ENCODE measurements around the gene SH3BP5L.
"Not testable (repeated sequence)": the region's sequence is repeated elsewhere in the genome, so short reads cannot be mapped to it uniquely, and the experiment has no call there.

Gene SH3BP5L

DNA sequence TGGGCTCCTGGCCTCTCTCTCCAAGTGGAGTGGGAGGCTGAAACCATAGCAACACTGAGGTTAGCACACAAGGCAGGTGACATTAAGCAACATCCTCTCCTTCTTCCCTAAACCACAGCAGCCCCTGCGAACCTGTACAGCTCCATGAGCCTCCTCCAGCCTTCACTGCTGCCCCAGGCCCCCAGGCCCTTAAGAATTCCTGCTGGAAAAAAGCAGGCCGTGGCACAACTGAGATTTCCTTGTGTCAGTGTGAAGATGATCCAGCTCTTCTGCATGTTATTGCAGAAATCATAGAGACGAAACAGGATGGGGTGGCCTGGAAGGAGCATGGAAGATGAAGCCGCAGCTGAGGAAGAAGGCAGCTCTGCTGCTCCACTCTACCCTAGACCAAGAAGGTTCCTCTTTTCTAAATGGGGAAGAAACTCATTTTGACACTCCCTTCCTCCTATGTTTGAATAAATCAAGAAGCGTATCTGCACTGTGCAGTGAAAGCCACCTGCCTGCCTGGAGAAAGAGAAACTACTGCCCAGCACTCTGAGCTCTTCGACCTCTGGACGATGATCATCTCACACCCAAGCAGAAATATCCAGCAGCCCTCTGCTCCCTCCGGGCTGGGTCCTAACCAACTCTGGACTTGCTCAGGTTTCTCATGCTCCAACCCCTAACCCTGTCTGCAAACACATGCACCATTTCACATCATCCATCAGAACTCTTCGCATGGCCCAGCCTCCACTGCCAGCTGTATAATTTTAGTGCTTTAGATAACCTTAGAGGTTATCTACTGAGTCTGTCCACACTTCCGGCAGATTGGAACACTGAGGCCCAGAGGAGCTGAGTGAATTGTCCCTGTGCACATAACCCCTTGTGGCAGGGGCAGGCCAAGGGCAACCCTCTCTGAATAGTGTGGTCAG, 20.7 kb downstream of the SH3BP5L start:
- Histone ChIP-seq H3K4me2 (ENCODE audit: insufficient read depth, low read length) (no peak overlapping the region), H3K27ac (ENCODE audit: low read length) (no peak overlapping the region), H2AFZ (ENCODE audit: low read depth, low read length) (no peak overlapping the region), H3K4me3 (ENCODE audit: low read depth in 1 of 2, low read length in 2 of 2) (no peak overlapping the region), H3K79me2 (ENCODE audit: insufficient read depth, low read length) (no peaks in the 10 kb centered on the region), H3K9ac (ENCODE audit: low read depth, low read length) (no peak overlapping the region), H3K4me1 (ENCODE audit: insufficient read depth, low read length) (no peaks in the 10 kb centered on the region), H3K36me3 (ENCODE audit: insufficient read depth, low read length) (no peaks in the 10 kb centered on the region), H4K20me1 (ENCODE audit: insufficient read depth, low read length) (0 out of 2 replicates have a peak, but pooled peaks cover 5% of the 10 kb centered on the region), H3K9me3 (ENCODE audit: insufficient read depth, low read length, severe bottlenecking) (no peaks in the 10 kb centered on the region), H3K27me3 (ENCODE audit: insufficient read depth, low read length, poor library complexity) (no peaks in the 10 kb centered on the region)
- ATAC-seq (ENCODE audit: insufficient read depth, low read depth) (no peak), DNase-seq (no peak)
- TF ChIP-seq, protein P1, sequence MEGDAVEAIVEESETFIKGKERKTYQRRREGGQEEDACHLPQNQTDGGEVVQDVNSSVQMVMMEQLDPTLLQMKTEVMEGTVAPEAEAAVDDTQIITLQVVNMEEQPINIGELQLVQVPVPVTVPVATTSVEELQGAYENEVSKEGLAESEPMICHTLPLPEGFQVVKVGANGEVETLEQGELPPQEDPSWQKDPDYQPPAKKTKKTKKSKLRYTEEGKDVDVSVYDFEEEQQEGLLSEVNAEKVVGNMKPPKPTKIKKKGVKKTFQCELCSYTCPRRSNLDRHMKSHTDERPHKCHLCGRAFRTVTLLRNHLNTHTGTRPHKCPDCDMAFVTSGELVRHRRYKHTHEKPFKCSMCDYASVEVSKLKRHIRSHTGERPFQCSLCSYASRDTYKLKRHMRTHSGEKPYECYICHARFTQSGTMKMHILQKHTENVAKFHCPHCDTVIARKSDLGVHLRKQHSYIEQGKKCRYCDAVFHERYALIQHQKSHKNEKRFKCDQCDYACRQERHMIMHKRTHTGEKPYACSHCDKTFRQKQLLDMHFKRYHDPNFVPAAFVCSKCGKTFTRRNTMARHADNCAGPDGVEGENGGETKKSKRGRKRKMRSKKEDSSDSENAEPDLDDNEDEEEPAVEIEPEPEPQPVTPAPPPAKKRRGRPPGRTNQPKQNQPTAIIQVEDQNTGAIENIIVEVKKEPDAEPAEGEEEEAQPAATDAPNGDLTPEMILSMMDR (IDR thresholded peaks at IDR 0.05; ENCODE audit: borderline replicate concordance, extremely low read depth, low read length, poor library complexity, severe bottlenecking), result no peak
- TF ChIP-seq EZH2 (IDR thresholded peaks at IDR 0.05; ENCODE audit: borderline replicate concordance, low read depth, low read length, severe bottlenecking), result no peak

DNA sequence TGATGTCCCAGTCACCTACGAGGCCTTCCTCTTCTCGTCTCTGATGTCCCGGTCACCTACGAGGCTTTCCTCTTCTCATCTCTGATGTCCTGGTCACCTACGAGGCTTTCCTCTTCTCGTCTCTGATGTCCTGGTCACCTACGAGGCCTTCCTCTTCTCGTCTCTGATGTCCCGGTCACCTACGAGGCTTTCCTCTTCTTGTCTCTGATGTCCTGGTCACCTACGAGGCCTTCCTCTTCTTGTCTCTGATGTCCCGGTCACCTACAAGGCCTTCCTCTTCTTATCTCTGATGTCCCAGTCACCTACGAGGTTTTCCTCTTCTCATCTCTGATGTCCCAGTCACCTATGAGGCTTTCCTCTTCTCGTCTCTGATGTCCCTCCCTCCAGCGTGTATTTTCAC, 22.2 kb downstream of the SH3BP5L start:
- not testable (repeated sequence) for H2AFZ ChIP-seq (ENCODE audit: low read depth, low read length); H3K27me3 ChIP-seq (ENCODE audit: insufficient read depth, low read length, poor library complexity); H3K27ac ChIP-seq (ENCODE audit: low read length); H3K9ac ChIP-seq (ENCODE audit: low read depth, low read length); H3K9me3 ChIP-seq (ENCODE audit: insufficient read depth, low read length, severe bottlenecking); H3K4me3 ChIP-seq (ENCODE audit: low read depth in 1 of 2, low read length in 2 of 2); DNase-seq; H3K4me2 ChIP-seq (ENCODE audit: insufficient read depth, low read length); ATAC-seq (ENCODE audit: insufficient read depth, low read depth); H3K4me1 ChIP-seq (ENCODE audit: insufficient read depth, low read length); H3K36me3 ChIP-seq (ENCODE audit: insufficient read depth, low read length); H4K20me1 ChIP-seq (ENCODE audit: insufficient read depth, low read length); H3K79me2 ChIP-seq (ENCODE audit: insufficient read depth, low read length)

DNA sequence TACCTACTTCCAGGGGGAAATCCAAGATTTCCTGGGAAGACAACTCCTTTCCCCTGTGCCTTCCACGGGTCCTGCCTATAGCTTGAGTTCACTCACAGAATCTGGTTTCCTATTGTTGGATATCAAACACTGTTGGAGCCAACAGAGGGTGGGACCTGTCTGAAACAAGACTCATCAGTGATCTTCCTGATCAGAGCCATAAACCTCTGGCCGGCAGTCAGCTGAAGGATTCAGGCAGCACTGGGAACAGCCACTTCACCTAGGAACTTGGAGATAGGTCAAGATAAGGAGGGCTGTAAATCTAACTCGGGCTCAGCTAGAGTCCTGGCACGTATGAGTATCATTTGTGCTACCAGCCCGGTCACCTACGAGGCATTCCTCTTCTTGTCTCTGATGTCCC, 23.3 kb downstream of the SH3BP5L start:
- Histone ChIP-seq H2AFZ (ENCODE audit: low read depth, low read length) (no peak overlapping the region), H4K20me1 (ENCODE audit: insufficient read depth, low read length) (0 out of 2 replicates have a peak, but pooled peaks cover 5% of the 10 kb centered on the region), H3K4me2 (ENCODE audit: insufficient read depth, low read length) (no peak overlapping the region), H3K36me3 (ENCODE audit: insufficient read depth, low read length) (no peaks in the 10 kb centered on the region), H3K27me3 (ENCODE audit: insufficient read depth, low read length, poor library complexity) (no peaks in the 10 kb centered on the region), H3K9me3 (ENCODE audit: insufficient read depth, low read length, severe bottlenecking) (no peaks in the 10 kb centered on the region), H3K9ac (ENCODE audit: low read depth, low read length) (no peak overlapping the region), H3K27ac (ENCODE audit: low read length) (no peak overlapping the region), H3K4me3 (ENCODE audit: low read depth in 1 of 2, low read length in 2 of 2) (no peak overlapping the region), H3K4me1 (ENCODE audit: insufficient read depth, low read length) (no peaks in the 10 kb centered on the region), H3K79me2 (ENCODE audit: insufficient read depth, low read length) (no peaks in the 10 kb centered on the region)
- TF ChIP-seq, protein P1 (IDR thresholded peaks at IDR 0.05; ENCODE audit: borderline replicate concordance, extremely low read depth, low read length, poor library complexity, severe bottlenecking), result no peak
- TF ChIP-seq EZH2 (IDR thresholded peaks at IDR 0.05; ENCODE audit: borderline replicate concordance, low read depth, low read length, severe bottlenecking), result no peak
- ATAC-seq (ENCODE audit: insufficient read depth, low read depth) (no peak), DNase-seq (no peak)

DNA sequence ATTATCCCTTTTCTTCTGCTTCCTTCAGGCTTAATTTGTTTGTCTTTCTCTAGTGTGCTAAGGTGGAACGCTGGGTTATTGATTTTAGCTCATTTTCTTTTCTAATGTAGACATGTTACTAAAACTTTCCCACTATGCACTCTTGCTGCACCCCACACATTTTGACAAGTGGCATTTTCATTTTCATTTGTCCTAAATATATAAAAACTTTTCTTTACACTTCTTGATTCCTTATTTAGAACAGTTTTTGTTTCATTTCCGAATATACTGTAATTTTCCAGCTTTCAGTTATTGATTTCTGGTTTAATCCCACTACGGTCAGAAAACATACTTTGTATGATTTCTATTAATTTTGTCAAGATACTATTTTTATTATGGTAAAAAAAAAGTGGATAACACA, 25.3 kb downstream of the SH3BP5L start:
- Histone ChIP-seq H3K9me3 (ENCODE audit: insufficient read depth, low read length, severe bottlenecking) (no peaks in the 10 kb centered on the region), H3K27ac (ENCODE audit: low read length) (no peak overlapping the region), H3K36me3 (ENCODE audit: insufficient read depth, low read length) (no peaks in the 10 kb centered on the region), H2AFZ (ENCODE audit: low read depth, low read length) (no peak overlapping the region), H3K4me3 (ENCODE audit: low read depth in 1 of 2, low read length in 2 of 2) (no peak overlapping the region), H3K9ac (ENCODE audit: low read depth, low read length) (no peak overlapping the region), H3K4me2 (ENCODE audit: insufficient read depth, low read length) (no peak overlapping the region), H3K4me1 (ENCODE audit: insufficient read depth, low read length) (no peaks in the 10 kb centered on the region), H3K27me3 (ENCODE audit: insufficient read depth, low read length, poor library complexity) (no peaks in the 10 kb centered on the region), H3K79me2 (ENCODE audit: insufficient read depth, low read length) (no peaks in the 10 kb centered on the region), H4K20me1 (ENCODE audit: insufficient read depth, low read length) (no peaks in the 10 kb centered on the region)
- ATAC-seq (ENCODE audit: insufficient read depth, low read depth) (no peak), DNase-seq (no peak)
- TF ChIP-seq, protein P1 (IDR thresholded peaks at IDR 0.05; ENCODE audit: borderline replicate concordance, extremely low read depth, low read length, poor library complexity, severe bottlenecking), result no peak
- no peak for TF ChIP-seq EZH2 (IDR thresholded peaks at IDR 0.05; ENCODE audit: borderline replicate concordance, low read depth, low read length, severe bottlenecking)

Measured in DND-41 (cell line).